Fibroblast of lung (primary cell): ENCODE data around the gene NTSR1. TPM values are rescaled to one million over a fixed set of nuclear protein-coding genes. Genes with fewer than 3 reads are reported as not detected.

Experiments
- DNase-seq, 2 donors: peaks; one replicate each; pipeline versions ENCODE4 v3.0.0 to v3.0.0-alpha.2; 2010; ENCODE audit warnings: low read depth in 2 of 2
- H2AFZ ChIP-seq: 2 replicates; pipeline ENCODE4 v1.5.1; 2012; ENCODE audit warnings: low read length, control low read depth, inconsistent platforms
- H3K27ac ChIP-seq: 2 replicates; pipeline ENCODE4 v1.5.1; 2011; ENCODE audit warnings: low read length, control low read depth; ENCODE audit not compliant: insufficient read depth
- H3K27me3 ChIP-seq: 2 replicates; pipeline ENCODE4 v1.5.1; 2011; ENCODE audit warnings: mild to moderate bottlenecking, low read length; ENCODE audit not compliant: control insufficient read depth, insufficient read depth
- H3K36me3 ChIP-seq: 2 replicates; pipeline ENCODE4 v1.5.1; 2011; ENCODE audit warnings: low read length; ENCODE audit not compliant: control insufficient read depth, insufficient read depth
- H3K4me1 ChIP-seq: 2 replicates; pipeline ENCODE4 v1.5.1; 2011; ENCODE audit warnings: low read length; ENCODE audit not compliant: control insufficient read depth, insufficient read depth; ENCODE audit errors: extremely low read depth
- H3K4me2 ChIP-seq: 2 replicates; pipeline ENCODE4 v1.5.1; 2011; ENCODE audit warnings: low read length, control low read depth; ENCODE audit not compliant: insufficient read depth; ENCODE audit errors: extremely low read depth
- H3K4me3 ChIP-seq, 4 experiments: fragments of 200-600 bp in 1 of 4; sonication (generic) in 1 of 4; replicated peaks in 1 of 4; 2 replicates each; pipeline ENCODE4 v1.5.1; 2011 to 2016; ENCODE audit warnings: low read length in 4 of 4, low read depth in 3 of 4, mild to moderate bottlenecking in 3 of 4, control low read depth in 2 of 4, inconsistent platforms in 1 of 4, mixed read lengths in 1 of 4; ENCODE audit not compliant: insufficient read depth in 1 of 4; ENCODE audit errors: control extremely low read depth in 1 of 4
- H3K79me2 ChIP-seq: 2 replicates; pipeline ENCODE4 v1.5.1; 2012; ENCODE audit warnings: mild to moderate bottlenecking, low read length, inconsistent platforms; ENCODE audit not compliant: control insufficient read depth, insufficient read depth
- H3K9ac ChIP-seq: 2 replicates; pipeline ENCODE4 v1.5.1; 2011; ENCODE audit warnings: mild to moderate bottlenecking, low read length, control low read depth; ENCODE audit not compliant: insufficient read depth
- H3K9me3 ChIP-seq: 2 replicates; pipeline ENCODE4 v1.5.1; 2012; ENCODE audit warnings: low read depth, low read length; ENCODE audit not compliant: control insufficient read depth, insufficient read depth
- H4K20me1 ChIP-seq: 2 replicates; pipeline ENCODE4 v1.5.1; 2011; ENCODE audit warnings: low read length; ENCODE audit not compliant: control insufficient read depth, insufficient read depth; ENCODE audit errors: extremely low read depth
- EZH2 ChIP-seq: IDR thresholded peaks from 2 replicates; pipeline ENCODE4 v1.5.1; 2012; ENCODE audit warnings: low read length, control low read depth, mild to moderate bottlenecking; ENCODE audit errors: missing control alignments
- polyA plus RNA-seq, 2 donors: library from polyadenylated mRNA; depleted of rRNA in 1 of 2; stranded (reverse) in 1 of 2; unstranded in 1 of 2; fragments of >200 nt; gene quantifications; 2 replicates each; pipeline ENCODE4 v1.2.1, GENCODE V29; 2011 to 2012; ENCODE audit warnings: missing spikeins in 1 of 2
- total RNA-seq: library from RNA; depleted of rRNA; stranded (reverse); fragments of >200 nt; gene quantifications from 2 replicates; pipeline ENCODE4 v1.2.1, GENCODE V29; 2014
- TF ChIP-seq, protein P1 (sequence below), 2 donors: IDR thresholded peaks in 1 of 2; conservative IDR thresholded peaks in 1 of 2; 1 replicate in 1 of 2; 2 replicates in 1 of 2; pipeline ENCODE4 v1.5.1; 2011 to 2012; ENCODE audit warnings: low read length in 2 of 2, control low read depth in 1 of 2, inconsistent platforms in 1 of 2, low read depth in 1 of 2, mild to moderate bottlenecking in 1 of 2

Gene NTSR1
- total and polyA plus RNA-seq, 2 donors (not counting 1 experiment from before 2014, with no cell fraction given) = 0.05 to 0.33 TPM

- peaks cover 29% of the 10 kb centered on the region for H3K79me2 ChIP-seq
- H3K27ac ChIP-seq = peak overlapping the region; percentile 59
- H2AFZ ChIP-seq = no peak overlapping the region
- H3K9ac ChIP-seq = no peak overlapping the region
- H3K4me1 ChIP-seq = no peaks in the 10 kb centered on the region
- H4K20me1 ChIP-seq = no peaks in the 10 kb centered on the region
- no peak for DNase-seq
- H3K4me3 ChIP-seq = no peak overlapping the region
- no peaks in the 10 kb centered on the region for H3K9me3 ChIP-seq
- TF ChIP-seq, protein P1, sequence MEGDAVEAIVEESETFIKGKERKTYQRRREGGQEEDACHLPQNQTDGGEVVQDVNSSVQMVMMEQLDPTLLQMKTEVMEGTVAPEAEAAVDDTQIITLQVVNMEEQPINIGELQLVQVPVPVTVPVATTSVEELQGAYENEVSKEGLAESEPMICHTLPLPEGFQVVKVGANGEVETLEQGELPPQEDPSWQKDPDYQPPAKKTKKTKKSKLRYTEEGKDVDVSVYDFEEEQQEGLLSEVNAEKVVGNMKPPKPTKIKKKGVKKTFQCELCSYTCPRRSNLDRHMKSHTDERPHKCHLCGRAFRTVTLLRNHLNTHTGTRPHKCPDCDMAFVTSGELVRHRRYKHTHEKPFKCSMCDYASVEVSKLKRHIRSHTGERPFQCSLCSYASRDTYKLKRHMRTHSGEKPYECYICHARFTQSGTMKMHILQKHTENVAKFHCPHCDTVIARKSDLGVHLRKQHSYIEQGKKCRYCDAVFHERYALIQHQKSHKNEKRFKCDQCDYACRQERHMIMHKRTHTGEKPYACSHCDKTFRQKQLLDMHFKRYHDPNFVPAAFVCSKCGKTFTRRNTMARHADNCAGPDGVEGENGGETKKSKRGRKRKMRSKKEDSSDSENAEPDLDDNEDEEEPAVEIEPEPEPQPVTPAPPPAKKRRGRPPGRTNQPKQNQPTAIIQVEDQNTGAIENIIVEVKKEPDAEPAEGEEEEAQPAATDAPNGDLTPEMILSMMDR (conservative IDR thresholded peaks at IDR 0.05 in 1 of 2, IDR thresholded peaks at IDR 0.05 in 1 of 2; ENCODE audit: low read depth in 1 of 2, low read length in 2 of 2) = no peak
- no peak for TF ChIP-seq EZH2
- peaks cover 24% of the 10 kb centered on the region for H3K27me3 ChIP-seq
- H3K4me2 ChIP-seq = peak overlapping the region; percentile 64
- H3K36me3 ChIP-seq = no peaks in the 10 kb centered on the region
These were observed 2.5 kb downstream of the NTSR1 start for GRCh38 chr20:62710886-62711702.

DNA sequence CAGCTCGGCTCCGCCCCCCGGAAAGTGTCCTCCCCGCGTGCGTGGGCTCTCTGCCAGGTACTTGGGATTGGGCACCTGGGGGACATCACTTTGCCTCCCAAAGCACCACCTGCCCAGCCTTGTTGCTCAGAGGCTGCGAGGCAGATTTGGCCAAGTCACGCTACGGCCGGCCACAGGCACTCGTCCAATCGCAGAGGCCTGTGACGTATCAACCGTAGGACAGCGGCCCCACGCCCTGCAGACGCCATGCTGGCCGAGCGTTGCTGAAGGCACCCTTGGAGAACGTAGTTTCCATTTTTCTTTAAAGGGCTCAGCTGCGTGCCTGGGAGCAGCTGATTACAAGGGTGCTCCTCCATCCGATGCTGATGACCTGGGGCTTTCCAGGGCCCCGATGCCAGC is 3.1 kb downstream of the NTSR1 start:
- H3K27ac ChIP-seq = peak overlapping the region; percentile 59
- no peaks in the 10 kb centered on the region for H4K20me1 ChIP-seq
- H3K4me1 ChIP-seq = no peaks in the 10 kb centered on the region
- peaks cover 29% of the 10 kb centered on the region for H3K79me2 ChIP-seq
- H3K4me2 ChIP-seq = peak overlapping the region; percentile 51
- TF ChIP-seq, protein P1 (conservative IDR thresholded peaks at IDR 0.05 in 1 of 2, IDR thresholded peaks at IDR 0.05 in 1 of 2; ENCODE audit: low read depth in 1 of 2, low read length in 2 of 2) = no peak
- TF ChIP-seq EZH2 = no peak
- no peak overlapping the region for H3K9ac ChIP-seq
- H2AFZ ChIP-seq = no peak overlapping the region
- no peaks in the 10 kb centered on the region for H3K36me3 ChIP-seq
- no peak for DNase-seq
- H3K4me3 ChIP-seq = no peak overlapping the region
- H3K27me3 ChIP-seq = peaks cover 24% of the 10 kb centered on the region
- no peaks in the 10 kb centered on the region for H3K9me3 ChIP-seq

DNA sequence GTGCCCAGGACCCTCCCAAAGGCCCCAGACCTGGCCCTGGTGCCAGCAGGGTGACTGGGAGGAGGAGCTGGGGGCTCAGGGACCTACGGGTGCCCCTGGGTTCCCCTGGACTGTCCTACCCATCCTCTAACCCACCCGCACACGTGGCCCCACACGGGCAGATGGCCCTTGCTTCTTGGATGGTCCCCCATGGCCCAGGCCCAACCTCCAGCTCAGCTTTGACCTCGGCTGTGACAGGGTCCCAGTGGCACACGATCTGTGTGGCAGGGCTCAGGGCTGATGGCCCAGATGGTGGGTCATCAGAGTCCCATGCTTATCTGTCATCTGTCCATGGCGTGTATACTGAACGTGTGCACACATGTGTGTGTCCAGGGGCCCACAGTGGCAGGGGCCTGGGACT is 4.0 kb downstream of the NTSR1 start:
- Histone ChIP-seq H3K36me3 (no peaks in the 10 kb centered on the region), H3K9me3 (no peaks in the 10 kb centered on the region), H3K4me2 (no peak overlapping the region), H3K4me1 (no peaks in the 10 kb centered on the region), H3K79me2 (peaks cover 34% of the 10 kb centered on the region), H3K27ac (no peak overlapping the region), H3K4me3 (no peak overlapping the region), H3K27me3 (peaks cover 26% of the 10 kb centered on the region), H4K20me1 (no peaks in the 10 kb centered on the region), H3K9ac (no peak overlapping the region), H2AFZ (no peak overlapping the region)
- no peak for DNase-seq
- TF ChIP-seq, protein P1 (conservative IDR thresholded peaks at IDR 0.05 in 1 of 2, IDR thresholded peaks at IDR 0.05 in 1 of 2; ENCODE audit: low read depth in 1 of 2, low read length in 2 of 2) = no peak
- no peak for TF ChIP-seq EZH2
